Stimulated activated CD8-positive, alpha-beta memory T cell treated with anti-CD3 and anti-CD28 coated beads, Interleukin-4, amount 100 ng/mL, for 24 hours (primary cell): ENCODE measurements around the gene PYROXD2.

Experiments
- DNase-seq: peaks from one replicate; pipeline ENCODE4 v3.0.0-alpha.2; 2020; ENCODE audit warnings: low read depth

PYROXD2 gene

DNA sequence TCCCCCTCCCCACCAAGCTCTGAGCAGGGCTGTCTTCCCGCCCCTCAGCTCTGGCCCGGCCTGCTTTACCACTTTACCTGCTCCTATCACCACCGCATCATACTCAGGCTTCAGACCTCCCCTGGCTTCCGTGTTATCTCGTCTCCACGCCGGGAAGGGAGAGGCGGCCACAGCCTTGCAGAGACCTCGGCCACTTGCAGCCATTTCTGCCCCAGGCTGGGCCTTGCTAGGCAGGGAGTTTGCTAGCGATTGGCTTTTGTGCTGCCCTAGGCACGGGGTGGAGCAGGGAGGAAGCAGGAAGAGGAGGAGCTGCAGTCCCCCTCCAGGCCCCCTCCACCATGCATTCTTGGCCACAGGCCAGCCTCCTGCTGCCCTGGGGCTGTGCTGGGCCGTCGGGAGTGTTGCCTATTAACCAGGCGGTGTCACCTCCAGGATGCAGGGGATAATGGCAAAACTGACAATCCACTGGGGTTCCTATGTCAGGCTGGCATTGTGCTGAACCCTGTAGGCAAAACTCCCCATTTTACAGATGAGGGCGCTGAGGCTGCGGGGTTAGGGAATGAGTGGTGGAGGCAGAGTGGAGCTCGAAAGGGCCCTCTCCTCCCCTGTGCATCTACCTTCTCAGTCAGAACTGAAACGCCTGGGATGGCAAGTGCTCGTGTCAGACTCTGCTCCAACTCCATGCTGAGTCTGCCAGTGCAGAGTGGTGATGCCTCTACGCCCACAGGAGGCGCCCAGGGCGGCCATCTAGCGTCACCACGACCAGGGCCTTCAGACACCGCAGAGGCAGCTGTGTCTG lies at the start of gene PYROXD2:
PYROXD2 (minus strand) TSS at position 251 of the 799 bp plus-strand sequence; CDS start at position 204, 47 bp downstream.
- peak; percentile 15 for DNase-seq

DNA sequence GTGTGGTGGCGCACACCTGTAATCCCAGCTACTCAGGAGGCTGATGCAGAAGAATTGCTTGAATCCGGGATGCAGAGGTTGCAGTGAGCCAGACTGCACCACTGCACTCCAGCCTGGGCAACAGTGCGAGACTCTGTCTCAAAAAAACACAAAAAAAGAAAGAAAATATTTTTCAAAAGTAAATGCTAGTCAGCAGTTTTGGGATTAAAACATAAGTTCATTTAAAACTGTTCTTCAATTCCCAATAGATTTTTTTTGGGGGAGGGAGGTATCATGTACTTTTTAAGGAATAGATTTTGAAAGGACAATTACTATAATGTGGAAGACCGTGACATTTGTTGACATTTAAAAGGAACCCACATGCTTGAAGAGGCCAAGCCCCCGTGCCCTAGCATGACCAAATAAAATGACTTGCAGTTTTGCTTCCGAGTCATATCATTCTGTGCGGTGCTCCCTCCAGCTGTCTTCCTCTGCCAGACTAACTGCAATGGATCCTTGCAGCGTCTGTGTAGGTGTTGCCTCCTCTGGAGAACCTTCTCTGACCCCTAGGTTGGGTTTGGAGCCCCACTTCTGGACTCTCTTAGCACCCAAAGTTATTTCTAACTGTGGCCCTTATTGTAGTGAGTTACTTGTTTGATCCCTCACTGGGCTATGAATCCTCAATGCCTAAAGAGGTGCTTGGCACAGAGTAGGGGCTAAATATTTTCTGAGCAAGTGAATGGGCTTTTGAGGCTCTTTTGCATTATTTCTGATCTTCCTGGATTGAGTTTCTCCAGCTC lies 49.2 kb upstream of the PYROXD2 start:
- no peak for DNase-seq

DNA sequence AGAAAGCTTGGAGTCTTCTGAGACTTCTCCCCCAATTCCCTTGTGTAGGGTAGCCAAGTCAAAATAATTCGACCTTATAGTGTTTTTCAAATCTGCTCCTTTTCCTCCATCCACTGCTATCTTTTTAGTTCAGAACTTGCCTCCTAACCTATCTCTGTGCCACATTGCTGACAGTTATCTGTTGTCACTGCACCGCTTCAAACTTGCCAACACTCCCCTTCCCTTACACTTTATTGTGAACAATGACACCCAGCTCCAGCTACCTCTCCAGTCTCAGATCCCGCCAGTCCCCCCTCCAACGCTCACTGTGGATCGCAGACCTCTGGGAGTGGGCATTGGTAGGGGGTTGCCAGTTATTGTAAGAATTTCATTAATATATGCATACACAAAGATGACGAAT lies 48.0 kb upstream of the PYROXD2 start:
- DNase-seq, result no peak

GRCh38 chr10:98461500-98461842 lies 46.5 kb upstream of the PYROXD2 start:
- no peak for DNase-seq

GRCh38 chr10:98460837-98461499 lies 46.0 kb upstream of the PYROXD2 start:
- DNase-seq, result no peak

- DNase-seq, result no peak
Observed at GRCh38 chr10:98458809-98459784, 44.1 kb upstream of the PYROXD2 start.

GRCh38 chr10:98457721-98458120 lies 42.7 kb upstream of the PYROXD2 start:
- DNase-seq, result no peak

DNA sequence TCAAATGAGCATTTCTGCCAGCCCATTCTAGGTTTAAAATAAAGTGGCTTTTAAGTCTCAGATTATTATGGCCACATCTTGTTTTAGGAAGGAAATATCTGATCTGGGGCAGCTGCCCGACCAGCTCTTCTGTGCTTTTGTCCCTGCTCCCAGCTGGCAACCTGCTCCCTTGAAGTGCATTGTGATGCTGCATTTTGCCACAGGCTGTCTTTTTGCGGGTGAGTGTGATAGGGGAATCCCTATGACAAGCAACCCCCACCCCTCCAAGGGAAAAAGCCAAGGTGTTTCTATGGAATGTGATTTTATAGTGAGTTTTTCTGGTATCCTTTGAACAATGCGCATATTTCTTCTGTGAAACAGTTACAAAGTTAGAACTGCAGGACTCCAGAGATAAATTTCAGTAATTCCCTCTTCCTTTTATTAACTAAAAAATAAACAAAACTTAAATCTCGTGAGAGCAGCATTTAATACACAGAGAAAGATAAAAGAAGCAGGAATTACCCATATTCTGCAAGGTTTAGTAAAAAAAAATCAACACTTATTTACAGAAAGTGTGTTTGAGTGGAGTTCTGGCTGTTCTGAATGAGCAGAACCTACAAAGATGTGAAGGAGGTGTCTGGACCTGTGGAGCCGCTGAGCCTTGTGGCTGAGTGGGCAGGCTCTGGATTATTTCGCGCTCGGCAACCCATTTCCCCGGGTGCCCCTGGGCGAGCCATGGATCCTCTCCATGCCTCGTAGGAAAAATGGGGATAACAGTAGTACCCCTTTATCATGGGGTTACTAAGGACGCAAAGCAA lies 41.9 kb upstream of the PYROXD2 start:
- DNase-seq, result no peak

- no peak for DNase-seq
Observed at GRCh38 chr10:98456043-98456570, 41.1 kb upstream of the PYROXD2 start.

- DNase-seq, result no peak
Observed at GRCh38 chr10:98453729-98454128, 38.7 kb upstream of the PYROXD2 start.

DNA sequence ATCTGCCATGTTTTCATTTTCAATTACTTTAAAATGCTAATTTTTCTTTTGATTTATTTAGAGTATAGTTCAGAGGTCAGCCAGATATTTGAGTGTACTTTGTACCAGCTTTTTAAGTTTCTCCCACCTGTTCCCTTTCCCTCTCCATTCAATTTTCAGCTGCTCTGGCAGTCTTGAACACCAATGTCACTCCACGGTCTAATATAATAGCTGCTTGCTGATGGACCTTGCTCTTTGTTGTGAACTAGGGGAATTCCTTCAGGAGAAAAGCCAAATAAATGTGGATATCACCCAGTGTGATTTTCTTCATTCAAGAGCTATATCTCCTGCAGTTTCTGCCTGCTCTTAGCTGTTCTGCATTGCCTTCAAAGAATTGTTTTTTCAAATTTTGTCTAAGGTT lies 35.6 kb upstream of the PYROXD2 start:
- no peak for DNase-seq

DNA sequence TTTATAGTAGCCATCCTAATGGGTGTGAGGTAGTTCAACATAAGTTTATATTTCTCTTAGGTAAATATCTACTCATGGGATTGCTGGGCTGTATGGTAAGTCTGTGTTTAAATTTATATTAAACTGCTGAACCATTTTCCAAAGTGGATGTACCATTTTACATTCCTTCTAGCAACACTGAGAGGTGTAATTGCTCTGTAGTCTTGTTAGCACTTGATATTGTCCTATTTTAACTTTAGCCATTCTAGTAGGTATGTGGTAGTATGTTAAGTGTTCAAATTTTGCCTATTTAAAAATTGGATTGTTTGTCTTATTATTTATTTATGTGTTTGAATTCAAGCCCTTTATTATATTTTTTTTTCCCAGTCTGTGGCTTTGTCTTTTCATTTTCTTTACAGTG lies 34.3 kb upstream of the PYROXD2 start:
- no peak for DNase-seq

- peak; percentile 81 for DNase-seq
Observed at GRCh38 chr10:98446661-98447221, 31.8 kb upstream of the PYROXD2 start, which contains the start of gene HPS1. Gene HPS1, minus strand, starts transcription at chr10:98446935. Its CDS starts 3,695 bp downstream, at chr10:98443240.

GRCh38 chr10:98446151-98446660 lies 31.2 kb upstream of the PYROXD2 start:
- DNase-seq, result no peak

DNA sequence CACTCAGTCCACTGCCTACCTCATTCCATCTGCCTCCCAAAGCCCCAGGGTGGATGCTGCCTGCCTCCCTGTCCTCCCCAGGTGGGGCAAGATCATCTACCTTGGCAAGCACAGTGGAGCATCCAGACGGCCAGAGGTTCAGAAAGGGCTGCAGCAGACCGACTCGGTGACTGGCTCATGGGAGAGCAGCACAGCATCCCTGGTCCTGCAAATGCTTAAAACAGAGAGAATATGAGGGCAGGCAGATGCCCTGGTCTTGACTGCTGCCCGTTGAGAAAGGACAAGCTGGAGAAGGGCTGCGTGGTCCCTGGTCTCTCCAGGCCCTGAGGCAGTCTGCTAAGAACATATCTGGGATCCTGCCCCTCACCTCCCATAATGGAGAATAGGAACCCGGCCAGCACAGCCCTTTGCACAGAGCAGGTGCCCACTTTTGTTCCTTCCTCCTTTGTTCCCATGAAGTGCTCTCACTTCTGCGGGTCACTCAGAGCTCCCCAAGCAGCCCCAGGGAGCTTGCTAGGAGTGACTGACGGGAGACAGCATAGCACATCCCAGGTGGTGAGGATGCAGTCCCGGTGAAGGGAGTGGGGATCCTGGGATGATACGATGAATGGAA lies 30.3 kb upstream of the PYROXD2 start:
- DNase-seq, result no peak

DNA sequence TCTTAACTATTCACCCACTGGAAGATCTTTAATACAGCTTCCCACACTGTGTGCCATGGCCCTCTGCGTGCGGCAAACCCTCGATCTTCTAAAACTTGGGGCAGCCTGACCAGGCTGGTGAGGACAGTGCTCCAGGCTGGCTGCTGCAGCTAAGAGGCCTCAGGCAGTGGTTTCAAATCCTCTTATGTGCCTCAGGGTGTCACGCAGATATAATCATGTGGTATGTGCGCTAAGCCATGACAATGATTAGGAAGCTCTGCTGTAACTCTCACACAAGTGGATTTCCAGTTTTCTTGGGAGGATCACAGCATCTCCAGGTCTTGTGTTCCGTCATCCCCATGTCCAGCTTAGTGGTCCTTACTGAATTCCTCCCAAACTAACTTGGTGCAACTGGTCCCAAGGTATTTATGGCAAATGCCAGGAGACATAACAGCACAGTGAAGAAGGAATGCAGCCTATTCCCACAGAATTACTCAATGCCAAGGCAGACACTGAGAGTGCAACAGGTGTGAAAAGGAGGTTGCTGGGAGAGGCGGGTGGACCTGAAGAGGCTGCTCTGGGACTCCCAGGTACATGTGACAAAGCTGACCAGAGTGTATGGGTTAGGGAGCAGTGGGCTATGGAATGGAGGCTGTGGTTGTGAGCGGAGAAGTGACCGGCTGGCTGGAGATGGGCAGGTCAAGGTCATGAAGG lies 29.5 kb upstream of the PYROXD2 start:
- DNase-seq, result no peak

DNA sequence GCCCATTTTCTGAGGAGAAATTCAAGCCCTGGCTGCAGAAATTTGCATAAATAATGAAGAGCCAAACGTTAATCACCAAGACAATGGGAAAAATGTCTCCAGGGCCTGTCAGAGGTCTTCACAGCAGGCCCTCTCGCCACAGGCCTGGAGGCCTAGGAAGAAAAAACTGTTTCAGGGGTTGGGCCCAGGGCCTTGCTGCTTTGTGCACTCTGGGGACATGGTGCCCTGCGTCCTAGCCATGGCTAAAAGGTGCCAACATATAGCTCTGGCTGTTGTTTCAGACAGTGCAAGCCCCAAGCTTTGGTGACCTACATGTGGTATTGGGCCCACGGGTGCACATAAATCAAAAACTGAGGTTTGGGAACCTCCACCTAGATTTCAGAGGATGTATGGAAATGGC lies 23.7 kb upstream of the PYROXD2 start:
- DNase-seq, result no peak

- no peak for DNase-seq
Observed at GRCh38 chr10:98436704-98437103, 21.7 kb upstream of the PYROXD2 start.

DNA sequence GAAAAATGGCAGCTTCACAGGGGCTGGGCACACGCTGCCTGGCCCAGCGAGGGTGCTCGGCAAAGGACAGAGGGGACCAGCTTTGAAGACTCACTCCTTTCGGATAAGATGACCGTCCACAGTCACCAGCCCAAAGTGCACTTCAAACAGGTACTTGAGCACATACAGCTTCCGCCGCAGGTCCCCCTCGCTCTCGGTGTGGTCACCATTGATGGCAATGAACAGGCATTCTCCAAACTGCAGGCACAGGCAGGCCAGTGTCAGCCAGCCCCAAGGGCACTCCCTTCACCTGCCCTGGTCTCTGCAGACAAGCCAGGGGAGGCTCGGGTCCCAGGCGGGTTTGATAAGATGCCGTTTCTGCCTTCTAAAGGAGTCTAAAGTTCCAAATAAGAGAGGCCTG lies 20.2 kb upstream of the PYROXD2 start:
- DNase-seq, result no peak
